ENCODE results near the gene CTNNA2. TPM values are rescaled to one million over a fixed set of nuclear protein-coding genes. Genes with fewer than 3 reads are reported as not detected.

CTNNA2 gene
- total and polyA plus RNA-seq, 2 of the 8 experiments (the other 6 are each of a cell fraction or from before 2014, with no cell fraction given): 3.9 to 9.0 TPM

- TF ChIP-seq CHD7 (IDR thresholded peaks at IDR 0.05; ENCODE audit: insufficient replicate concordance, low read length) (no peak), SIX5 (IDR thresholded peaks at IDR 0.05; ENCODE audit: low read depth, low read length) (no peak), BRCA1 (IDR thresholded peaks at IDR 0.05; ENCODE audit: low read depth, low read length) (no peak), BACH1 (IDR thresholded peaks at IDR 0.05; ENCODE audit: low read length) (no peak), PHF8 (conservative IDR thresholded peaks at IDR 0.05; ENCODE audit: low read depth, low read length) (no peak), POLR2A (IDR thresholded peaks at IDR 0.05; ENCODE audit: control extremely low read depth in 1 of 2, low read depth in 2 of 2, low read length in 2 of 2) (no peak), HDAC2 (IDR thresholded peaks at IDR 0.05; ENCODE audit: borderline replicate concordance in 1 of 2, low read depth in 2 of 2, low read length in 2 of 2) (no peak), POU5F1 (IDR thresholded peaks at IDR 0.05; ENCODE audit: low read depth, low read length) (no peak)
- TF ChIP-seq, protein P1, sequence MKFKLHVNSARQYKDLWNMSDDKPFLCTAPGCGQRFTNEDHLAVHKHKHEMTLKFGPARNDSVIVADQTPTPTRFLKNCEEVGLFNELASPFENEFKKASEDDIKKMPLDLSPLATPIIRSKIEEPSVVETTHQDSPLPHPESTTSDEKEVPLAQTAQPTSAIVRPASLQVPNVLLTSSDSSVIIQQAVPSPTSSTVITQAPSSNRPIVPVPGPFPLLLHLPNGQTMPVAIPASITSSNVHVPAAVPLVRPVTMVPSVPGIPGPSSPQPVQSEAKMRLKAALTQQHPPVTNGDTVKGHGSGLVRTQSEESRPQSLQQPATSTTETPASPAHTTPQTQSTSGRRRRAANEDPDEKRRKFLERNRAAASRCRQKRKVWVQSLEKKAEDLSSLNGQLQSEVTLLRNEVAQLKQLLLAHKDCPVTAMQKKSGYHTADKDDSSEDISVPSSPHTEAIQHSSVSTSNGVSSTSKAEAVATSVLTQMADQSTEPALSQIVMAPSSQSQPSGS (IDR thresholded peaks at IDR 0.05; ENCODE audit: low read length): no peak
Measured at GRCh38 chr2:79981316-79981715, 468.5 kb downstream of the CTNNA2 start (continued).

Measured in H1 (cell line).